Measurements from ENCODE around the gene FFAR1.

FFAR1 gene

DNA sequence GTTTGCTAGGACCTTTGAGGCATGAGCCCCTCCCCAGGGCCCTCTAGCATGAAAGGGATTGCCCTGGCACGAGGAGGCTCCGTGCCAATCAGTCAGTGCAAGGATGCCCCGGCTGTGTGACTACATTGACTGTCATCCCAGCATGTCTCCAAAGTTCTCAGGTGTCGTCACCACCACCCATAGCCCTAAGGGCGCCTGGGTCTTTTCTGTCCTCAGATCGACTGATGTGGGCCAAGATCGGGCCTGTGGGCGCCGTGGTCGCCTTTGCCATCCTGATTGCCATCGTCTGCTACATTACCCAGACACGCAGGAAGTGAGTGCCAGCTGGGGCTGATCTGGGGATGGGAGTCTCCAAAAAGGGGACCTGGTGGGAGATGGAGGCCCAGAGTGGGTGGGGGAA lies 37.4 kb upstream of the FFAR1 start:
- Mint-ChIP-seq H3K27ac (no peak overlapping the region), H3K9me3 (no peaks in the 10 kb centered on the region), H3K36me3 (ENCODE audit: low read depth) (no peaks in the 10 kb centered on the region), H3K4me3 (no peak overlapping the region), H3K4me1 (peaks cover 4% of the 10 kb centered on the region), H3K27me3 (no peaks in the 10 kb centered on the region)
- ATAC-seq (no peak), DNase-seq (no peak)

DNA sequence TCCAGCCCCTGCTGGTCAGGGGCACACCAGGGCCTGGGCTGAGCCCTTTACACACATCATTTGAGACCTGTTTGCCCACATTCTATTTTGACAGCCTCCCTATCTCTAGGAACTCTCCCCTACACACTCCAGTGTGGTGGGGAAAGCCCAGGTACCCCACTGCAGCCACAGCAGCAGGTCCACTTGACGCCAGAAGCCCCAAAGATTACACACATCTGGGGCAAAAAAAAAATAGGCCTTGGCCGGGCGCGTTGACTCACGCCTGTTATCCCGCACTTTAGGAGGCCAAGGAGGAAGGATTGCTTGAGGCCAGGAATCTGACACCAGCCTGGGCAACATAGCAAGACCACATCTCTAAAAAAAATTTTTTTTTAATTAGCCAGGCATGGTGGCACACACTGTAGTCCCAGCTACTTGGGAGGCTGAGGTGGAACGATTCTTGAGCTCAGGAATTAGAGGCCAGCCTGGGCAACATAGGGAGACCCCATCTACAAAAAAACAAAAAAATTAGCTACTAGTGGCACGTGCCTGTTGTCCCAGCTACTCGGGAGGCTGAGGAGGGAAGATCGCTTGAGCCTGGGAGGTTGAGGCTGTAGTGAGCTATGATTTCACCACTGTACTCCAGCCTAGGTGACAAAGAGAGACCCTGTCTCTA lies 36.8 kb upstream of the FFAR1 start:
- H3K27me3 Mint-ChIP-seq = no peaks in the 10 kb centered on the region
- H3K36me3 Mint-ChIP-seq (ENCODE audit: low read depth) = no peaks in the 10 kb centered on the region
- H3K4me3 Mint-ChIP-seq = no peak overlapping the region
- no peak for ATAC-seq
- no peak for DNase-seq
- H3K4me1 Mint-ChIP-seq = peaks cover 4% of the 10 kb centered on the region
- H3K9me3 Mint-ChIP-seq = no peaks in the 10 kb centered on the region
- no peak overlapping the region for H3K27ac Mint-ChIP-seq

DNA sequence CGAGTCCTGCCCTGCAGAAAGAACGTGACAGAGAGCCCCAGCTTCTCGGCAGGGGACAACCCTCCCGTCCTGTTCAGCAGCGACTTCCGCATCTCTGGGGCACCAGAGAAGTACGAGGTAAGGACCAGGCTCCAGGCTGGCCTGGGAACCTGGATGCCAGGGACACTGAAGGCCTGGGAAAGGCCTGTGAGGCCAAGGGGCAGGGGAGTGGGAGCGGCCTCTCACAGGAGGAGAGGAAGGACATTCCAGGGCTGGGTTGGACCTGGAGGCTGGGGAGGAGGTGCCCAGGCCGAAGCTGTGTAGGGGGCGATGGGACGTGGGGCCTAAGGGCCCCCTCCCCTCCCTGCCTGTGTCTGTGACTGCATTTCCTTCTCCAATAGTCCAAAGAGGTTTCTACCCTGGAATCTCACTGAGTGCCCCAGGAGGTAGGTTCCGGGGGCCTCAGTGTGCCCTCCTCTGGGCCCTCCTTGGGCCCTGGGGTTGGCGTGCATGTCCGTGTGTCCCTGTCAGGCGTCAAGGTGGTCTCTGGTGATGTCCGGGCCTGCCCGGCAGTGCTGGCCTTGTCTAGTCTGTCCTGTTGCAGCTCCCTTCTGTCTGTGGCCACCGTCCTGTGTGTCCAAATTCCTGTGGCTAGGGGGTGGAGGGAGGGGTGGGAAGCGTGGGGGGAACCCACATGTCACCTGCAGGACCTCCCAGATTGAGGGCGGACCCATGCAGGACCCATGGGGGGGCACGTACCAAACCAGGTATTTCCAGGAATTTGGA lies 35.6 kb upstream of the FFAR1 start:
- no peaks in the 10 kb centered on the region for H3K9me3 Mint-ChIP-seq

DNA sequence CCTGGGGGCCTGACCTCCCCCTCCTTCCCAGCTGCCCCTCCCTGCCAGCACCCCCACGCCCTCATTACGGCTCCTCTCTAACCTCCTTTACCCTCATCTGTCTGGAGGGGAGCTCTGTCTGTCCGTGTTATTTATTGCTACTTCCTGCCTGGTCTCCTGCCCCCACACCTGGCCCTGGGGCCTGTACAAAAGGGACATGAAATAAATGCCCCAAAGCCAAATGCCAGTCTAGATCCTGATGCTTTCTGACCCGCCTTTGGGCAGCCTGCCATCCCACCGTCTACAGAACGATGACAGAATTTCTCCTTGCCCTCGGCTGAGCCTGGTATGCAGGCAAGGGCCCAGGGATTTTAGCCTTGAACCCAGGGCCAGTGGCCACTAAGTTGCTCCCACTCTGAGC lies 34.1 kb upstream of the FFAR1 start:
- ATAC-seq (no peak), DNase-seq (no peak)
- no peak overlapping the region for H3K4me3 Mint-ChIP-seq
- H3K36me3 Mint-ChIP-seq (ENCODE audit: low read depth) = no peaks in the 10 kb centered on the region
- no peaks in the 10 kb centered on the region for H3K9me3 Mint-ChIP-seq
- no peak overlapping the region for H3K27ac Mint-ChIP-seq
- peaks cover 7% of the 10 kb centered on the region for H3K4me1 Mint-ChIP-seq
- no peaks in the 10 kb centered on the region for H3K27me3 Mint-ChIP-seq

More for the DNA sequence above, 35.6 kb upstream of the FFAR1 start:
- DNase-seq = no peak
- ATAC-seq = no peak
- peaks cover 4% of the 10 kb centered on the region for H3K4me1 Mint-ChIP-seq
- no peaks in the 10 kb centered on the region for H3K27me3 Mint-ChIP-seq
- no peak overlapping the region for H3K4me3 Mint-ChIP-seq
- no peak overlapping the region for H3K27ac Mint-ChIP-seq
- H3K36me3 Mint-ChIP-seq (ENCODE audit: low read depth) = no peaks in the 10 kb centered on the region

DNA sequence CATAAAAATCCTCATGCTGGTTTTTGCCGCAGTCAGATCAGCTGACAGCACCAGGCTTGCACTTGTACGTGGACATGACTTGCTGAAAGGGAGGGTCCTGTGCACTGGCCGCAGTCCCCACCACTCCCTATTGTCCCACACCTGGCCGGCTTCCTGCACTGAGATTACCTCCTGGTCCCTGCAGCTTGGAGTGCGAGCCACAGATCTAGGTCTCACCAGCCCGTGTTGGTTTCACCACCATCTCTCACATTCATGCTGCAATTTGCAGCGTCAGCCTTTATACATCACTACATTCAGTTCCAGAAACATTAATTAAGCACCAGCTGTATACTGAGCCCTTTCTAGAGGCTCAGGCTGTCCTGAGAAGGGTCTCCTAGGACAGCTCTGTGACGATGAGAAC lies 33.7 kb upstream of the FFAR1 start:
- peaks cover 11% of the 10 kb centered on the region for H3K4me1 Mint-ChIP-seq
- no peaks in the 10 kb centered on the region for H3K36me3 Mint-ChIP-seq (ENCODE audit: low read depth)
- no peak overlapping the region for H3K4me3 Mint-ChIP-seq
- no peak for ATAC-seq
- no peaks in the 10 kb centered on the region for H3K9me3 Mint-ChIP-seq
- peaks cover 3% of the 10 kb centered on the region for H3K27me3 Mint-ChIP-seq
- DNase-seq = no peak
- no peak overlapping the region for H3K27ac Mint-ChIP-seq

DNA sequence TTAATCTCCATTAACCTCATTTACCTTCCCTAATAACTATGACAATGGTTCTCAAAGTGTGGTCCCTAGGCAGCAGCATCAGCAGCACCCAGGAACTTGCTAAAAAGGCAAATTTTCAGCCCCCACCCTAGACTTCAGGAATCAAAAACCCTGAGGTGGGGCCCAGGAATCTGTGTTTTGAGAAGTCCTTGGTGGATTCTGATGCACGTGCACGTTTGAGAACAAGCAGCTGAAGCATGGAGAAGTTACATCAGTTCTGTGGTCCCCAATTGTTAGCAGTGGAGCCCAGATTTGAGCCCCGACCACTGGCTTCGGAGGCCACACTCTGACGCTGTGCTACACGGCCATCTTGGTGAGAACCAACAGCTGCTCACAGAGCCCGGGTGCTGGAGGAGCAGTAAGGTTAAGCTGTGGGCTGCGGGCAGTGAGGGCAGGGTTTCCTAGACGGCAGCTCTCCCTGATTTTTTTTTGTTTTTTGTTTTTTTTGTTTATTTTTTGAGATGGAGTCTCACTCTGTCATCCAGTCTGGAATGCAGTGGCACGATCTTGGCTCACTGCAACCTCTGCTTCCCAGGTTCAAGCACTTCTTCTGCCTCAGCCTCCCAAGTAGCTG lies 32.7 kb upstream of the FFAR1 start:
- ATAC-seq (no peak), DNase-seq (no peak)
- H3K27me3 Mint-ChIP-seq = peaks cover 3% of the 10 kb centered on the region
- H3K4me3 Mint-ChIP-seq = no peak overlapping the region
- peaks cover 13% of the 10 kb centered on the region for H3K4me1 Mint-ChIP-seq
- H3K9me3 Mint-ChIP-seq = no peaks in the 10 kb centered on the region
- no peaks in the 10 kb centered on the region for H3K36me3 Mint-ChIP-seq (ENCODE audit: low read depth)
- H3K27ac Mint-ChIP-seq = no peak overlapping the region

DNA sequence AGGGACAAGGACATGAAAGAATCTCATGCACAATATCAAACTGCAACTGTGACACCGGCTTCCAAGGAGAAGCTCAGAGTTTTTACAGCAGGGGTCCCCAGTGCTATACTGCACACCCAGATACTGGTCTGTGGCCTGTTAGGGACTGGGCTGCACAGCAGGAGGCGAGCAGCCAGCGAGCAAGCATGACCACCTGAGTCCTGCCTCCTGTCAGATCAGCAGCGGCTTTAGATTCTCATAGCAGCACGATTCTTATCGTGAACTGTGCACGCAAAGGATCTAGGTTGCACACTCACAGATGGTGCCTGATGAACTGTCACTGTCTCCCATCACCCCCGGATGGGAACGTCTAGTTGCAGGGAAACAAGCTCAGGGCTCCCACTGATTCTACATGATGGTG lies 31.8 kb upstream of the FFAR1 start:
- H3K4me1 Mint-ChIP-seq = peaks cover 11% of the 10 kb centered on the region
- ATAC-seq (no peak), DNase-seq (no peak)
- H3K27ac Mint-ChIP-seq = no peak overlapping the region
- H3K27me3 Mint-ChIP-seq = peaks cover 3% of the 10 kb centered on the region
- H3K9me3 Mint-ChIP-seq = no peaks in the 10 kb centered on the region
- H3K36me3 Mint-ChIP-seq (ENCODE audit: low read depth) = no peaks in the 10 kb centered on the region
- H3K4me3 Mint-ChIP-seq = no peak overlapping the region

DNA sequence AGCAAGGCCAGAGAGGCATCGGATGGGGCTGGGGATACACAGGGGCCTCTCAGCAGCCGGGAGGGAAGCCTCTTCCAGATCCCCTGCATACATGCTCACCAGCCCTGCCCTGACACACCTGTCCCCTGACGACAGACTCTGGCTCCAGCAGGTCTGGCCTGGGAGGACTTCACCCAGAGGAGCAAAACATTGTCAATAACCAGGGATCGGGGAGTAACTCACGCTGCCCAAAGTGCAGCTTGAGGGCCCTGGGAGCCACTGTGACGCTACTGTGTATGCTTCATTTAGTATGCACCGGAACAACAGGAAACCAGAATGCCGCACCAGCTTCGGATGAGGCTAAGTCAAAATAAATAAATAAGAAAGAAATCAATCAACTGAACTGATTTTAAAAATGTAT lies 31.1 kb upstream of the FFAR1 start:
- ATAC-seq = no peak
- H3K4me3 Mint-ChIP-seq = no peak overlapping the region

DNA sequence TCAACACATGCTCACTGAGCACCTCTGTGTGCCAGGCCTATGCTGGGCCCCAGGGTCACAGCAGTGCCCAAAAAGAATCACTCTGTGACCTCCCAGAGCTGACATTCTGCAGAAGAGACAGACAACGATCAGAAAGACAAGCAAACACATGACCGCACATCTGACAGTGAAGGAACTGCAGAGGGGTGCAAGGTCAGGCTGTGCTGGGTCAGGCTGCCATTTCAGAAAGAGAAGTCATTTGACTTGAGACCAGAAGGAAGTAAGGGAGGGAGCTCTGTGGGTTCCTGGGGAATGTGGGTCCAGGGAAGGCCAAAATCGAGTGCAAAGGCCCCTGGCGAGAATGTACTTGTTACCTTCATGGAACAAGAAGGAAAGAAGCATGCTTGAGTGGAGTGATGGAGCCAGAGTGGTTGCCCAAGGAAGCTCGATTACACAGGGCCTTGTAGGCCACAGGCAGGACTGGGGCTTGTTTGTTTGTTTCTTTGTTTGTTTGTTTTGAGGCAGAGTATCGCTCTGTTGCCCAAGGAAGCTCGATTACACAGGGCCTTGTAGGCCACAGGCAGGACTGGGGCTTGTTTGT lies 30.1 kb upstream of the FFAR1 start:
- Mint-ChIP-seq H3K9me3 (peaks cover 4% of the 10 kb centered on the region), H3K27me3 (peaks cover 3% of the 10 kb centered on the region), H3K4me1 (peaks cover 14% of the 10 kb centered on the region), H3K4me3 (no peak overlapping the region), H3K27ac (no peak overlapping the region), H3K36me3 (ENCODE audit: low read depth) (no peaks in the 10 kb centered on the region)
- ATAC-seq (no peak), DNase-seq (no peak)

More for the DNA sequence above, 31.1 kb upstream of the FFAR1 start:
- H3K9me3 Mint-ChIP-seq = no peaks in the 10 kb centered on the region
- H3K4me1 Mint-ChIP-seq = peaks cover 12% of the 10 kb centered on the region
- DNase-seq = no peak
- no peak overlapping the region for H3K27ac Mint-ChIP-seq
- H3K36me3 Mint-ChIP-seq (ENCODE audit: low read depth) = no peaks in the 10 kb centered on the region
- peaks cover 3% of the 10 kb centered on the region for H3K27me3 Mint-ChIP-seq

DNA sequence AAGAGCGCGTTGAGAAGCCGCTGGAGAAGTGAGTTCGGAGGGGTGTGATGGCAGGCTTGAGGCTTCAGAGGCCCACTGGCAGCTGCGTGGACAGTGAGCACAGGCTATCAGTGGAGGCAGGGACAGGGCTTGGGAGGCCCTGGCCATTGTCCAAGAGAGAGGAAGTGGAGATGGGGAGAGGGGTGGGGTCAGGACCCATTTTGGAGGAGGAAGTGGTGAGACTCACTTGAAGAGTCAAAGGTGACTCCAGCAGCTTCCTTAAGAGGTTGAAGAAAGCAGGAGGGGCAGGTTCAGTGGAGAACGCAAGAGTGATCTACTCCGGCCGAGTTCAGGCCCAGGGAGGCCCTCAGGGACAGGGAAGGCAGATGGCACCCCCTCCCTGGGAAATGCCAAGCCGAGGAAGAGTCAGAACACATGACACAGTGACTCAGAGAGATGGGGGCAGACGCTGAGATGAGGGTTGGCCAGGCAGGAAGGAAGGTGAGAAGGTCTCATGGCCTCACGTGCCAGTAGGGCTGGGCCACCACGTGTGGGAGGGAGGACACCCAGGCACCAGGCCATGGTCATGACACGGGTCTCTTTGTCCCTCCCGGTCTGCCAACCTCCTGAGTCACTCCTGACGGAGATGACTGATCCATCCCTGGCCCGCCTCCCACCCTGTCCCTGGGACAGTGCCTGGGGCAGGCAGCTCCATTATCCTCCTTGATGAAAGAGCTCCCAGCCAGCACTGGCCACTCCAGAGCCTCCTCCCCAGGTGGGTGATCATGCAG lies 28.8 kb upstream of the FFAR1 start:
- Mint-ChIP-seq H3K9me3 (peaks cover 4% of the 10 kb centered on the region), H3K27ac (peak overlapping the region; percentile 10), H3K4me3 (no peak overlapping the region), H3K4me1 (peaks cover 14% of the 10 kb centered on the region), H3K36me3 (ENCODE audit: low read depth) (no peaks in the 10 kb centered on the region), H3K27me3 (peaks cover 3% of the 10 kb centered on the region)
- ATAC-seq (no peak), DNase-seq (peak; percentile 26)

DNA sequence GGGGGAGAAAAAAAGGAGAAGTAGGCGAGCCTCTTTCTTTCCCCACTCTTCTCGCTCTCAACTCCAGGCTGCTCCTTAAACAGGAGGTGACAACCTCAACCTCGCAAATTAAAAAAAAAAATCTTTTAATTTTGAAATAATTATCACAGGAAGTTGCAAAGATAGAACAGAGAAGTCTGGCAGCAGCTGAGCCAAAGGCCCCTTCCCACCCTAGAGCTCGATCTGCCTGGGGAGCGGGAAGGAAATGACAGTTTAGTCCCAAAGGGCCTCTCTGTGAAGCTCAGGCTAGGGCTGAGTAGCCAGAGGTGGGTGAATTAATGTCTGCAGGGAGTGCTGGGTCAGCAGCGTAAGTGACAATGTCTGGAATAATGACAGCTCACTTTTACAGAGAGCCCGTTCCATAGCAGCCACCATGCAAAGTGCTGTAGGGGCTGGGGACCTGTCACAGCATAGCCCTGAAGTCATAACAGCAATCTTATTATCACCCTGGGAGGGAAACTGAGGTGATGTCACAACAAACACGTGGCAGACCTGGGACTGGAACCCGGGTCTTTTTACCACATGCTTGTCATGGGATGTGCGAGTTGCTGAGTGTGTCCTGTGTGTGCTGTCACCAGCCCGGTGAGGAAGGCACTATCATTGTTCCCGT lies 27.5 kb upstream of the FFAR1 start:
- peaks cover 14% of the 10 kb centered on the region for H3K4me1 Mint-ChIP-seq
- H3K4me3 Mint-ChIP-seq = no peak overlapping the region
- H3K9me3 Mint-ChIP-seq = peaks cover 4% of the 10 kb centered on the region
- H3K27ac Mint-ChIP-seq = no peak overlapping the region
- H3K36me3 Mint-ChIP-seq (ENCODE audit: low read depth) = no peaks in the 10 kb centered on the region
- no peak for DNase-seq
- ATAC-seq = peak; percentile 16
- peaks cover 3% of the 10 kb centered on the region for H3K27me3 Mint-ChIP-seq

DNA sequence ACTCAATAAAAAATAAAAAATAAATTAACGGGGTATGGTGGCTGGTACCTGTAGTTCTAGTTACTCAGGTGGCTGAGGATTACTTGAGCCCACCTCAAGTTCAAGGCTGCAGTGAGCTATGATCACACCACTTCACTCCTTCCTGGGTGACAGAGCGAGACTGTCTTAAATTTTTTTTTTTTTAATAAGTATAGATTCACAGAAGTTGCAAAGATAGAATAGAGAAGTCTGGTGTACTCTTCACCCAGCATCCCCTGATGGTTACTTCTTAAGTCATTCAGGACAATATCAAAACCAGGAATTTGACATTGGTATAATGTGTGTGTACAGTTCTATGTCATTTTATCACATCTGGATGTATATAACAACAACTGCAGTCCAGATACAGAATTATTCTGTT lies 26.4 kb upstream of the FFAR1 start:
- Mint-ChIP-seq H3K36me3 (ENCODE audit: low read depth) (no peaks in the 10 kb centered on the region), H3K4me3 (no peak overlapping the region), H3K27ac (no peak overlapping the region), H3K9me3 (peaks cover 4% of the 10 kb centered on the region), H3K4me1 (peaks cover 14% of the 10 kb centered on the region), H3K27me3 (peaks cover 6% of the 10 kb centered on the region)
- ATAC-seq (no peak), DNase-seq (no peak)

DNA sequence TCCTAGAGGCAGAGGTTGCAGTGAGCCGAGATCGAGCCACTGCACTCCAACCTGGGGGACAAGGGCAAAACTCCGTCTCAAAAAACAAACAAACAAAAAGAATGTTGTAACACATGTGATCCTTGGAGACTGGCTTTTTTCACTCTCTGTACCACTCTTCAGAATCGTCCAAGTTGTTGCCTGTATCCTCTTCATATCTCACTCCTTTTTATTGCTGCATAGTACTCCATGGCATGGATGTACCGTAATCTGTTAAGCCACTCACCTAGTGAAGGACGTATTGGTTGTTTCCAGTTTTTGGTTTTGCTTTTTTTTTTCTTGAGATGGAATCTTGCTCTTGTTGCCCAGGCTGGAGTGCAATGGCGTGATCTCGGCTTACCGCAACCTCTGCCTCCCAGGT lies 25.7 kb upstream of the FFAR1 start:
- peaks cover 14% of the 10 kb centered on the region for H3K4me1 Mint-ChIP-seq
- peaks cover 4% of the 10 kb centered on the region for H3K9me3 Mint-ChIP-seq
- H3K27ac Mint-ChIP-seq = no peak overlapping the region
- no peak for DNase-seq
- H3K27me3 Mint-ChIP-seq = peaks cover 6% of the 10 kb centered on the region
- H3K36me3 Mint-ChIP-seq (ENCODE audit: low read depth) = no peaks in the 10 kb centered on the region
- ATAC-seq = no peak
- no peak overlapping the region for H3K4me3 Mint-ChIP-seq

DNA sequence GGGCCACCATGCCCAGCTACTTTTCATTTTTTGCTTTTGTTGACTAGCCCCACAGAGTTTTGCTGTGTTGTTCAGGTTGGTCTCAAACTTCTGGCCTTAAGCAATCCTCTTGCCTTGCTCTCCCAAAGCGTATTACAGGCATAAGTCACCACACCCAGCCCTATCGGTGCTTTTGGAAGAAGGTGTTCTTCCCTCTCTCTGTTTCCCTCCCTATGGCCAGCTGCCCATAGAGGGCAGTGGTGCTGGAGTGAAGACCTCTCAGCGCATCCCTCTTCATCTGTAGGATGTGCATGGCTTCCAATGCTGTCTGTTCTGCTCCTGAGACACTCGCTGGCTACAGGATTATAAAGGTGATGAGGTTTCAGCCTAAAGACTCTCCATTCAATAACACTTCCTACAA lies 20.1 kb upstream of the FFAR1 start:
- H3K36me3 Mint-ChIP-seq (ENCODE audit: low read depth) = peaks cover 1% of the 10 kb centered on the region
- H3K4me1 Mint-ChIP-seq = peaks cover 14% of the 10 kb centered on the region
- no peak overlapping the region for H3K27ac Mint-ChIP-seq
- DNase-seq (no peak), ATAC-seq (no peak)
- H3K27me3 Mint-ChIP-seq = peaks cover 6% of the 10 kb centered on the region
- H3K9me3 Mint-ChIP-seq = no peaks in the 10 kb centered on the region
- H3K4me3 Mint-ChIP-seq = no peak overlapping the region

All from activated naive CD8-positive, alpha-beta T cell treated with anti-CD3 and anti-CD28 coated beads, Interleukin-2, amount 50 U/mL, for 24 hours (primary cell).